Smooth muscle cell (in vitro differentiated cells): ENCODE data around the gene TSSK2. TPM values are rescaled to one million over a fixed set of nuclear protein-coding genes. Genes with fewer than 3 reads are reported as not detected.

Experiments used
- DNase-seq: peaks from one replicate; lab custom pipeline; 2025; ENCODE audit not compliant: unreplicated experiment; lab: John Stamatoyannopoulos, UW
- H2AFZ ChIP-seq: fragments of 200-600 bp; sonication (generic); 2 replicates; pipeline ENCODE4 v1.6.0; 2016; ENCODE audit warnings: antibody characterized with exemption, low read depth, mild to moderate bottlenecking
- H3F3A ChIP-seq: fragments of 200-600 bp; sonication (generic); 2 replicates; pipeline ENCODE4 v1.6.0; 2017; ENCODE audit warnings: antibody characterized with exemption, low read depth
- H3K27ac ChIP-seq: fragments of 200-600 bp; sonication (generic); 2 replicates; pipeline ENCODE4 v1.5.1; 2016; ENCODE audit warnings: low read depth, mild to moderate bottlenecking
- H3K27me3 ChIP-seq: fragments of 200-600 bp; sonication (generic); 2 replicates; pipeline ENCODE4 v1.6.1; 2016; ENCODE audit warnings: low read depth, mild to moderate bottlenecking
- H3K36me3 ChIP-seq: fragments of 200-600 bp; sonication (generic); 2 replicates; pipeline ENCODE4 v1.5.1; 2016; ENCODE audit warnings: low read depth
- H3K4me1 ChIP-seq: fragments of 200-600 bp; sonication (generic); 2 replicates; pipeline ENCODE4 v1.5.1; 2016; ENCODE audit warnings: low read depth
- H3K4me2 ChIP-seq: fragments of 200-600 bp; sonication (generic); 2 replicates; pipeline ENCODE4 v1.6.0; 2016; ENCODE audit warnings: mild to moderate bottlenecking
- H3K4me3 ChIP-seq: fragments of 200-600 bp; sonication (generic); 2 replicates; pipeline ENCODE4 v1.5.1; 2016; ENCODE audit warnings: mild to moderate bottlenecking
- H3K79me2 ChIP-seq: fragments of 200-600 bp; sonication (generic); 2 replicates; pipeline ENCODE4 v1.6.0; 2016; ENCODE audit warnings: low read depth, mild to moderate bottlenecking
- H3K9ac ChIP-seq: fragments of 200-600 bp; sonication (generic); 2 replicates; pipeline ENCODE4 v1.6.0; 2016; ENCODE audit warnings: low read depth
- H3K9me3 ChIP-seq: fragments of 200-600 bp; sonication (generic); replicated peaks from 2 replicates; pipeline ENCODE4 v1.5.1; 2016; ENCODE audit warnings: low read depth
- H4K20me1 ChIP-seq: fragments of 200-600 bp; sonication (generic); 2 replicates; pipeline ENCODE4 v1.6.0; 2016; ENCODE audit warnings: low read depth
- CTCF ChIP-seq: fragments of 200-600 bp; sonication (generic); IDR thresholded peaks from 2 replicates; pipeline ENCODE4 v1.5.1; 2017; ENCODE audit warnings: borderline replicate concordance, mild to moderate bottlenecking, antibody characterized with exemption; ENCODE audit not compliant: insufficient read depth, poor library complexity, severe bottlenecking
- WGBS: methylation state at CpG from one replicate; pipeline ENCODE4 v1.1.7; 2016; ENCODE audit warnings: low lambda C conversion rate; 5-methylcytosine and 5-hydroxymethylcytosine counted together
- polyA plus RNA-seq: library from polyadenylated mRNA; unstranded; fragments of >200 nt; fragmentation: Nextera tagmentation; extraction: Ambion mirVana; gene quantifications from 2 replicates; pipeline ENCODE4 v1.2.1, GENCODE V29; 2016
- total RNA-seq: library from RNA; depleted of rRNA; stranded (reverse); fragments of >200 nt; gene quantifications from 2 replicates; pipeline ENCODE4 v1.2.3, GENCODE V29; 2014

The TSSK2 gene
- total and polyA plus RNA-seq, 2 experiments from 2014 or later, result not detected

- Histone ChIP-seq H3K27me3 (peaks cover 53% of the 10 kb centered on the region), H4K20me1 (no peaks in the 10 kb centered on the region), H3K9ac (no peak overlapping the region), H3F3A (no peaks in the 10 kb centered on the region), H3K4me2 (no peak overlapping the region), H3K36me3 (no peaks in the 10 kb centered on the region), H3K27ac (no peak overlapping the region), H3K4me1 (peaks cover 5% of the 10 kb centered on the region), H3K79me2 (no peaks in the 10 kb centered on the region), H2AFZ (no peak overlapping the region), H3K9me3 (no peaks in the 10 kb centered on the region), H3K4me3 (no peak overlapping the region)
- no peak for TF ChIP-seq CTCF
- DNase-seq, result no peak
- WGBS, result 95% methylated on average over 6 of the region's 6 CpGs
Measured at GRCh38 chr22:19164425-19164824, 33.3 kb downstream of the TSSK2 start.

- H3F3A ChIP-seq, result no peaks in the 10 kb centered on the region
- H2AFZ ChIP-seq, result no peak overlapping the region
- no peaks in the 10 kb centered on the region for H3K9me3 ChIP-seq
- peaks cover 57% of the 10 kb centered on the region for H3K27me3 ChIP-seq
- no peak for TF ChIP-seq CTCF
- peaks cover 11% of the 10 kb centered on the region for H3K4me1 ChIP-seq
- H3K79me2 ChIP-seq, result no peaks in the 10 kb centered on the region
- H3K4me3 ChIP-seq, result no peak overlapping the region
- no peaks in the 10 kb centered on the region for H3K36me3 ChIP-seq
- no peaks in the 10 kb centered on the region for H4K20me1 ChIP-seq
- no peak for DNase-seq
- no peak overlapping the region for H3K27ac ChIP-seq
- 85% methylated on average over 8 of the region's 8 CpGs for WGBS
- H3K9ac ChIP-seq, result no peak overlapping the region
- no peak overlapping the region for H3K4me2 ChIP-seq
Measured at GRCh38 chr22:19166421-19166820, 35.3 kb downstream of the TSSK2 start.

GRCh38 chr22:19167106-19167869, 36.2 kb downstream of the TSSK2 start:
- Histone ChIP-seq H4K20me1 (peaks cover 2% of the 10 kb centered on the region), H3K9ac (no peak overlapping the region), H3K9me3 (no peaks in the 10 kb centered on the region), H3K36me3 (no peaks in the 10 kb centered on the region), H3K79me2 (peaks cover 8% of the 10 kb centered on the region), H3K4me1 (peaks cover 13% of the 10 kb centered on the region), H3K4me3 (no peak overlapping the region), H2AFZ (no peak overlapping the region), H3F3A (no peaks in the 10 kb centered on the region), H3K4me2 (no peak overlapping the region), H3K27ac (no peak overlapping the region), H3K27me3 (peaks cover 50% of the 10 kb centered on the region)
- WGBS, result 82% methylated on average over 13 of the region's 13 CpGs
- DNase-seq, result no peak
- TF ChIP-seq CTCF, result no peak
